HepG2 (cell line): ENCODE measurements around the gene CPNE8. TPM values are rescaled to one million over a fixed set of nuclear protein-coding genes. Genes with fewer than 3 reads are reported as not detected.

Source experiments
- ATAC-seq: fragments of 200-7000 bp; cut with Tn5 transposase; 3 replicates; pipeline ENCODE4 v1.9.1; 2020; ENCODE audit warnings: mild to moderate bottlenecking, moderate library complexity
- BruUV-seq: library from RNA; stranded (reverse); fragments of 400-500 nt; replicated peaks from 2 replicates; lab custom pipeline; 2021; lab: Mats Ljungman, UMichigan
- CTCF ChIA-PET: fragments of 300-600 bp; formaldehyde crosslinking; extraction: SDS; loops from one replicate; lab custom pipeline; 2021; ENCODE audit warnings: low total read pairs, inconsistent platforms, low intra/inter-chr PET ratio; lab: Yijun Ruan, JAX
- POLR2A ChIA-PET: fragments of 350-600 bp; sonication (Branson Sonifier 250); formaldehyde crosslinking; loops from one replicate; lab custom pipeline; 2020; ENCODE audit warnings: antibody characterized with exemption, inconsistent platforms; lab: Yijun Ruan, JAX
- DNase-seq: peaks from one replicate; pipeline ENCODE4 v3.0.0-alpha.2; 2015; ENCODE audit warnings: low spot score
- FAIRE-seq: peaks from 3 replicates; lab custom pipeline; 2011; peaks lifted over from hg19 to GRCh38; lab: Jason Lieb, UNC
- H2AFZ ChIP-seq: one replicate; pipeline ENCODE4 v1.6.1; 2011; ENCODE audit warnings: low read length, inconsistent platforms
- H3K27ac ChIP-seq: fragments of 300-600 bp; 3 replicates; pipeline ENCODE4 v1.8.0; 2011; ENCODE audit warnings: mixed run types, mild to moderate bottlenecking, mixed read lengths, low read length, inconsistent platforms; ENCODE audit not compliant: insufficient read depth; ENCODE audit errors: extremely low read length
- H3K27me3 ChIP-seq, 2 experiments: fragments of 200-600 bp in 1 of 2; 2 replicates in 1 of 2; 3 replicates in 1 of 2; pipeline versions ENCODE4 v1.6.0 to v1.8.0; 2011; ENCODE audit warnings: low read length in 2 of 2, mild to moderate bottlenecking in 2 of 2, moderate library complexity in 2 of 2, inconsistent platforms in 1 of 2; ENCODE audit not compliant: insufficient read depth in 2 of 2, control insufficient read depth in 1 of 2
- H3K36me3 ChIP-seq, 2 experiments: fragments of 200-600 bp in 1 of 2; replicated peaks in 1 of 2; 2 replicates in 1 of 2; 3 replicates in 1 of 2; pipeline versions ENCODE4 v1.5.1 to v1.8.0; 2011; ENCODE audit warnings: low read length in 2 of 2, inconsistent platforms in 1 of 2; ENCODE audit not compliant: insufficient read depth in 2 of 2, control insufficient read depth in 1 of 2
- H3K4me1 ChIP-seq: 2 replicates; pipeline ENCODE4 v1.5.1; 2012; ENCODE audit warnings: low read length, inconsistent platforms; ENCODE audit not compliant: insufficient read depth
- H3K4me2 ChIP-seq: 2 replicates; pipeline ENCODE4 v1.6.0; 2011; ENCODE audit warnings: low read depth, low read length, inconsistent platforms
- H3K4me3 ChIP-seq, 3 experiments: fragments of 200-600 bp in 1 of 3; sonication (generic), shearing (Covaris generic) in 1 of 3; replicated peaks in 1 of 3; 2 replicates each; pipeline ENCODE4 v1.5.1; 2011 to 2016; ENCODE audit warnings: low read length in 3 of 3, inconsistent platforms in 2 of 3, low read depth in 2 of 3, mild to moderate bottlenecking in 2 of 3, control low read depth in 1 of 3, mixed read lengths in 1 of 3; ENCODE audit not compliant: insufficient read depth in 1 of 3
- H3K79me2 ChIP-seq: one replicate; pipeline ENCODE4 v1.6.1; 2011; ENCODE audit warnings: low read length, inconsistent platforms; ENCODE audit not compliant: insufficient read depth
- H3K9ac ChIP-seq: 2 replicates; pipeline ENCODE4 v1.6.0; 2011; ENCODE audit warnings: mild to moderate bottlenecking, low read depth, low read length, inconsistent platforms; ENCODE audit not compliant: insufficient read depth
- H3K9me3 ChIP-seq: 2 replicates; pipeline ENCODE4 v1.5.1; 2012; ENCODE audit warnings: mild to moderate bottlenecking, low read length
- H4K20me1 ChIP-seq: 2 replicates; pipeline ENCODE4 v1.6.0; 2011; ENCODE audit warnings: inconsistent platforms, mild to moderate bottlenecking, low read length, moderate library complexity; ENCODE audit not compliant: insufficient read depth
- ATAD3A ChIP-seq: sonication (generic); formaldehyde crosslinking; IDR thresholded peaks from 2 replicates; pipeline ENCODE4 v1.4.0; 2020; ENCODE audit warnings: missing genetic modification reagents
- DNMT3B ChIP-seq: conservative IDR thresholded peaks from 2 replicates; pipeline ENCODE4 v1.6.1; 2016; ENCODE audit warnings: missing biosample characterization, control low read depth
- FOXP1 ChIP-seq, 2 experiments: fragments of 450-650 bp in 1 of 2; IDR thresholded peaks; 2 replicates each; pipeline ENCODE4 v1.6.1; 2017 to 2018; ENCODE audit warnings: antibody characterized with exemption in 1 of 2
- HMGA1 ChIP-seq: sonication (generic); formaldehyde crosslinking; conservative IDR thresholded peaks from 2 replicates; pipeline ENCODE4 v1.4.0; 2020; ENCODE audit warnings: missing genetic modification reagents
- HOXA9 ChIP-seq: sonication (generic); formaldehyde crosslinking; IDR thresholded peaks from 2 replicates; pipeline ENCODE4 v1.8.1; 2022; ENCODE audit warnings: missing genetic modification reagents, mild to moderate bottlenecking, moderate library complexity, borderline replicate concordance
- KLF12 ChIP-seq: sonication (generic); formaldehyde crosslinking; IDR thresholded peaks from 2 replicates; pipeline ENCODE4 v1.4.0; 2020; ENCODE audit warnings: missing genetic modification reagents, borderline replicate concordance
- MAF1 ChIP-seq: sonication (generic); formaldehyde crosslinking; IDR thresholded peaks from 2 replicates; pipeline ENCODE4 v1.5.0; 2020; ENCODE audit warnings: missing genetic modification reagents, borderline replicate concordance
- MEIS1 ChIP-seq: sonication (generic); formaldehyde crosslinking; IDR thresholded peaks from 2 replicates; pipeline ENCODE4 v1.9.0; 2021; ENCODE audit warnings: mild to moderate bottlenecking, missing genetic modification reagents, moderate library complexity, borderline replicate concordance
- SSRP1 ChIP-seq: IDR thresholded peaks from 2 replicates; pipeline ENCODE4 v1.6.1; 2016; ENCODE audit warnings: control low read depth
- TAF15 ChIP-seq: fragments of 200-400 bp; formaldehyde crosslinking; IDR thresholded peaks from one replicate; pipeline ENCODE4 v1.6.1; 2018; ENCODE audit warnings: mild to moderate bottlenecking, low read depth, low read length; ENCODE audit not compliant: poor library complexity, severe bottlenecking
- ZBTB7B ChIP-seq: sonication (generic); formaldehyde crosslinking; IDR thresholded peaks from 2 replicates; pipeline ENCODE4 v1.4.0; 2020; ENCODE audit warnings: missing genetic modification reagents
- ZFP37 ChIP-seq: sonication (generic); formaldehyde crosslinking; IDR thresholded peaks from 2 replicates; pipeline ENCODE4 v1.4.0; 2020; ENCODE audit warnings: missing genetic modification reagents, borderline replicate concordance
- ZIK1 ChIP-seq: sonication (generic); formaldehyde crosslinking; IDR thresholded peaks from 2 replicates; pipeline ENCODE4 v1.5.0; 2020; ENCODE audit warnings: mild to moderate bottlenecking, low read depth, missing genetic modification reagents, borderline replicate concordance
- ZNF205 ChIP-seq: IDR thresholded peaks from 2 replicates; pipeline ENCODE4 v1.6.1; 2018; ENCODE audit warnings: missing biosample characterization, missing genetic modification reagents
- ZNF251 ChIP-seq: sonication (generic); formaldehyde crosslinking; IDR thresholded peaks from 2 replicates; pipeline ENCODE4 v1.9.0; 2021; ENCODE audit warnings: mild to moderate bottlenecking, missing genetic modification reagents
- ZNF3 ChIP-seq: IDR thresholded peaks from 2 replicates; pipeline ENCODE4 v1.7.0; 2017; ENCODE audit warnings: inconsistent platforms
- ZNF547 ChIP-seq: sonication (generic); formaldehyde crosslinking; IDR thresholded peaks from 2 replicates; pipeline ENCODE4 v1.5.1; 2020; ENCODE audit warnings: mild to moderate bottlenecking, missing genetic modification reagents
- ZNF562 ChIP-seq: sonication (generic); formaldehyde crosslinking; IDR thresholded peaks from 2 replicates; pipeline ENCODE4 v1.8.0; 2022; ENCODE audit warnings: missing genetic modification reagents, borderline replicate concordance
- ZNF768 ChIP-seq: sonication (generic); formaldehyde crosslinking; IDR thresholded peaks from 2 replicates; pipeline ENCODE4 v1.4.0; 2020; ENCODE audit warnings: missing genetic modification reagents
- ZNF775 ChIP-seq: sonication (generic); formaldehyde crosslinking; IDR thresholded peaks from 2 replicates; pipeline ENCODE4 v1.4.0; 2020; ENCODE audit warnings: missing genetic modification reagents, mild to moderate bottlenecking, moderate library complexity, borderline replicate concordance
- ZNF780A ChIP-seq: sonication (generic); formaldehyde crosslinking; IDR thresholded peaks from 2 replicates; pipeline ENCODE4 v1.8.0; 2022; ENCODE audit warnings: mild to moderate bottlenecking, missing genetic modification reagents, moderate library complexity
- WGBS: methylation state at CpG from one replicate; pipeline ENCODE4 v1.1.6; 2017; ENCODE audit warnings: low lambda C conversion rate; 5-methylcytosine and 5-hydroxymethylcytosine counted together
- in situ Hi-C: cut with HindIII; loops from 2 replicates; pipeline ENCODE4 v1.10.0; 2017; ENCODE audit warnings: low pct_unique_long_range_greater_than_20kb; ENCODE audit not compliant: extremely low pct_ligation_motif_present
- intact Hi-C: fragments of 100-400 bp; cut with micrococcal nuclease; formaldehyde crosslinking; loops from one replicate; pipeline ENCODE4 v1.10.0; 2022; ENCODE audit not compliant: unreplicated experiment
- polyA plus RNA-seq, 8 experiments: library from polyadenylated mRNA; depleted of rRNA in 3 of 8; stranded (reverse) in 7 of 8; unstranded in 1 of 8; fragments of >200 nt; fragmentation: Illumina TruSeq in 4 of 8; extraction: Trizol in 4 of 8; gene quantifications; 2 replicates each; pipeline versions ENCODE4 v1.2.1 to v1.2.3, GENCODE V29; 2011 to 2016; ENCODE audit warnings: low read depth in 4 of 8, missing spikeins in 1 of 8, mixed read lengths in 1 of 8; ENCODE audit not compliant: insufficient read depth in 1 of 8
- total RNA-seq, 5 experiments: library from RNA; depleted of rRNA; stranded (reverse); fragments of >200 nt; fragmentation: Illumina TruSeq; extraction: Trizol; gene quantifications; 2 replicates each; pipeline ENCODE4 v1.2.3, GENCODE V29; 2016; ENCODE audit warnings: low read depth in 1 of 5
- TF ChIP-seq, protein P1 (sequence below): sonication (generic); formaldehyde crosslinking; IDR thresholded peaks from 2 replicates; pipeline ENCODE4 v1.4.0; 2020; ENCODE audit warnings: mild to moderate bottlenecking, low read depth, missing genetic modification reagents

Gene CPNE8
- total and polyA plus RNA-seq, 2 of the 13 experiments (the other 11 are each of a cell fraction or from before 2014, with no cell fraction given) = 2.4 to 2.7 TPM

DNA sequence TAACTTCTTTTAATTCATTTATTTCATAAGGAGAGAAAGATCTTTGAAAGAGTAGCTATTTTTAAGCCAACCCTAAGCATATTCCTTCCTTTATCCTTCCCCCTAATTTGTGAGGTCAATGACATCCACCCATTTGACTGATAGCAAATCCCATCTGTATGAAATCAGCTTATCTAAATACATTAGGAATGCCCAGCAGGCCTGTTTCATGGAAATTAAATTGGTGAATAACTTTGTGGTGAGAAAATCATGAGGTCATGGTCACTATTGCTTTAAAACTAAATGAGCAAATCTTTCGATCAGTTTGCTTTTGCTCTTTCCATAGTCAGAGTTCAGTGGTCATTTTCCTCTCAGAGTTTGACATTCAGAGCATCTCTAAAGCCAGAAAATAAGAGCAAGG lies 256.6 kb downstream of the CPNE8 start (continued):
- TF ChIP-seq ZIK1 (CRISPR knock-in tag) (no peak), ZFP37 (no peak), HOXA9 (no peak)

DNA sequence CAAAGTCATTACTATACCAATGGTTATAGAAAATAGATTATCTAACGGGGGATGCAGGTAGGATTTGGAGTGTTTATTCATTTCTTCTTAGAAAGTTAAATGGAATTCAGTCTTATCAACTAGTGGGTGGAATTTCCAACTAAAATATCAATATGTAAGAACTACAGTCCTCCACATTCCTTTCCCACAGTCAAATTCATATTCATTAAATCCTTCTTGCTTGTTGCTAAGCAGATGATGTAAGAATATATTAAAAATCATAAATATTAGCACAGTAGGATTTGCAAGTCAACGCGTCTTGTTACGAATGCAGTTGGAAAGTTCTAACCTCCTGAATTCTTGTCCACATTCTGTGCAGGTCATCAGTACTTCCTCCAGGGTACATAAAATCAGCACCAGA lies 259.2 kb downstream of the CPNE8 start:
- H3K9ac ChIP-seq = no peak overlapping the region
- no peaks in the 10 kb centered on the region for H3K9me3 ChIP-seq
- H3K27ac ChIP-seq = no peak overlapping the region
- H4K20me1 ChIP-seq = no peaks in the 10 kb centered on the region
- no TSS peak for BruUV-seq
- CTCF ChIA-PET = no interaction called here
- ATAC-seq (no peak), DNase-seq (no peak), FAIRE-seq (no peak)
- in situ Hi-C loops = no loop called here
- POLR2A ChIA-PET = no interaction called here
- no peak overlapping the region for H2AFZ ChIP-seq
- WGBS = 25% methylated on average over 4 of the region's 4 CpGs
- no peak overlapping the region for H3K4me3 ChIP-seq
- no peak for TF ChIP-seq MAF1
- no peak for TF ChIP-seq ZNF3 (CRISPR knock-in tag)
- no peak for TF ChIP-seq TAF15
- TF ChIP-seq ZNF562 (CRISPR knock-in tag) = no peak
- no peak for TF ChIP-seq ZNF768 (CRISPR knock-in tag)
- TF ChIP-seq HMGA1 = no peak
- no peak for TF ChIP-seq SSRP1 (CRISPR knock-in tag)
- TF ChIP-seq DNMT3B = no peak
- TF ChIP-seq ZNF251 (CRISPR knock-in tag) = no peak
- no peak for TF ChIP-seq MEIS1 (CRISPR knock-in tag)
- TF ChIP-seq, protein P1, sequence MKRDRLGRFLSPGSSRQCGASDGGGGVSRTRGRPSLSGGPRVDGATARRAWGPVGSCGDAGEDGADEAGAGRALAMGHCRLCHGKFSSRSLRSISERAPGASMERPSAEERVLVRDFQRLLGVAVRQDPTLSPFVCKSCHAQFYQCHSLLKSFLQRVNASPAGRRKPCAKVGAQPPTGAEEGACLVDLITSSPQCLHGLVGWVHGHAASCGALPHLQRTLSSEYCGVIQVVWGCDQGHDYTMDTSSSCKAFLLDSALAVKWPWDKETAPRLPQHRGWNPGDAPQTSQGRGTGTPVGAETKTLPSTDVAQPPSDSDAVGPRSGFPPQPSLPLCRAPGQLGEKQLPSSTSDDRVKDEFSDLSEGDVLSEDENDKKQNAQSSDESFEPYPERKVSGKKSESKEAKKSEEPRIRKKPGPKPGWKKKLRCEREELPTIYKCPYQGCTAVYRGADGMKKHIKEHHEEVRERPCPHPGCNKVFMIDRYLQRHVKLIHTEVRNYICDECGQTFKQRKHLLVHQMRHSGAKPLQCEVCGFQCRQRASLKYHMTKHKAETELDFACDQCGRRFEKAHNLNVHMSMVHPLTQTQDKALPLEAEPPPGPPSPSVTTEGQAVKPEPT (CRISPR knock-in tag) = no peak
- TF ChIP-seq KLF12 = no peak
- no peak for TF ChIP-seq ZBTB7B (CRISPR knock-in tag)
- TF ChIP-seq ATAD3A (CRISPR knock-in tag) = no peak
- TF ChIP-seq ZNF205 (CRISPR knock-in tag) = no peak
- TF ChIP-seq ZNF547 = no peak
- TF ChIP-seq ZNF780A = no peak
- TF ChIP-seq ZNF775 (CRISPR knock-in tag) = no peak
- no peak for TF ChIP-seq FOXP1 (IDR thresholded peaks at IDR 0.05)
- TF ChIP-seq FOXP1 (CRISPR knock-in tag; IDR thresholded peaks at IDR 0.05) = no peak
- H3K4me2 ChIP-seq = no peak overlapping the region
- no peaks in the 10 kb centered on the region for H3K36me3 ChIP-seq
- H3K27me3 ChIP-seq = no peaks in the 10 kb centered on the region
- no peaks in the 10 kb centered on the region for H3K79me2 ChIP-seq
- no peaks in the 10 kb centered on the region for H3K4me1 ChIP-seq
- intact Hi-C loops = no loop called here
